Erythroblast (primary cell): ENCODE results near the gene GABRR2.

ENCODE experiments used
- GATA1 ChIP-seq: IDR thresholded peaks from 2 replicates; pipeline ENCODE4 v1.6.1; 2011; ENCODE audit warnings: low read depth, mild to moderate bottlenecking, control low read depth, low read length, moderate library complexity
- POLR2A ChIP-seq: IDR thresholded peaks from 2 replicates; pipeline ENCODE4 v1.6.1; 2011; ENCODE audit warnings: mild to moderate bottlenecking, low read length

DNA sequence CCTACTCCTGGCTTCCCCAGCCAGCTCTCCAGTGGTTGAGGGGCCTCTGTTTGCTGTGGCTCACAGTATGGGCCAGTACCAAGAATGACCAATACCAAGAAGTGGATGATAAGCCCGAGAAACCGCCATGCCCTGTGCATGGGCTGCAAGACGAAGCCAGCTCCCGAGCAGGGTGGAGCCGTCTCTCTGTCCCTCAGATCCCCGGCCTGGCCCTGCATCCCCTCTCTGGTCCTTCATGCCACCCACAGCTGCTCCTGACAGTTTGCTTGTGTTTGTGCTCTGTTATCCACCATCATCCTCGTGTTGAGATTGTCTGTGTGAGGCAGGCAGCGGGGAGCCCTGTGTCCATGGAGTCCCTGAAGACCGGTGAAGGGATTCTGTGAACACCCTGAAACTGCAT lies 36.1 kb downstream of the GABRR2 start:
- TF ChIP-seq POLR2A: no peak
- no peak for TF ChIP-seq GATA1
